GM12865 (cell line): ENCODE measurements around the gene TAOK1.

Experiments
- DNase-seq: peaks from one replicate; pipeline ENCODE4 v3.0.0; 2010; ENCODE audit warnings: low read depth
- H3K4me3 ChIP-seq: 2 replicates; pipeline ENCODE4 v1.5.1; 2011; ENCODE audit warnings: mild to moderate bottlenecking, low read depth, low read length, control low read depth
- CTCF ChIP-seq: IDR thresholded peaks from 2 replicates; pipeline ENCODE4 v1.5.1; 2011; ENCODE audit warnings: low read length, control low read depth, low read depth, inconsistent platforms; ENCODE audit not compliant: insufficient read depth; ENCODE audit errors: missing control alignments

The TAOK1 gene

GRCh38 chr17:29577385-29578211 is 187.4 kb downstream of the TAOK1 start:
- H3K4me3 ChIP-seq, result no peak overlapping the region
- no peak for DNase-seq
- TF ChIP-seq CTCF, result no peak

GRCh38 chr17:29578626-29579485 is 188.7 kb downstream of the TAOK1 start:
- no peak for TF ChIP-seq CTCF
- H3K4me3 ChIP-seq, result no peak overlapping the region
- DNase-seq, result no peak

GRCh38 chr17:29579866-29580771 is 190.0 kb downstream of the TAOK1 start:
- H3K4me3 ChIP-seq, result no peak overlapping the region
- peak; percentile 93 for TF ChIP-seq CTCF
- DNase-seq, result peak; percentile 91

- no peak overlapping the region for H3K4me3 ChIP-seq
- no peak for TF ChIP-seq CTCF
- no peak for DNase-seq
Measured at GRCh38 chr17:29581583-29582253, 191.6 kb downstream of the TAOK1 start.

GRCh38 chr17:29582254-29582765 is 192.1 kb downstream of the TAOK1 start:
- no peak overlapping the region for H3K4me3 ChIP-seq
- TF ChIP-seq CTCF, result no peak
- no peak for DNase-seq

- no peak for TF ChIP-seq CTCF
- no peak for DNase-seq
- no peak overlapping the region for H3K4me3 ChIP-seq
Measured at GRCh38 chr17:29582772-29583171, 192.6 kb downstream of the TAOK1 start.
